HG03565 (cell line): ENCODE measurements around the gene MARK2.
"Not testable (repeated sequence)": the region's sequence is repeated elsewhere in the genome, so short reads cannot be mapped to it uniquely, and the experiment has no call there.

Experiments
- ATAC-seq: cut with Tn5 transposase; IDR thresholded peaks from one replicate; pipeline ENCODE4 v1.9.1; 2021; ENCODE audit warnings: mild to moderate bottlenecking, moderate library complexity; ENCODE audit not compliant: unreplicated experiment

MARK2 gene

DNA sequence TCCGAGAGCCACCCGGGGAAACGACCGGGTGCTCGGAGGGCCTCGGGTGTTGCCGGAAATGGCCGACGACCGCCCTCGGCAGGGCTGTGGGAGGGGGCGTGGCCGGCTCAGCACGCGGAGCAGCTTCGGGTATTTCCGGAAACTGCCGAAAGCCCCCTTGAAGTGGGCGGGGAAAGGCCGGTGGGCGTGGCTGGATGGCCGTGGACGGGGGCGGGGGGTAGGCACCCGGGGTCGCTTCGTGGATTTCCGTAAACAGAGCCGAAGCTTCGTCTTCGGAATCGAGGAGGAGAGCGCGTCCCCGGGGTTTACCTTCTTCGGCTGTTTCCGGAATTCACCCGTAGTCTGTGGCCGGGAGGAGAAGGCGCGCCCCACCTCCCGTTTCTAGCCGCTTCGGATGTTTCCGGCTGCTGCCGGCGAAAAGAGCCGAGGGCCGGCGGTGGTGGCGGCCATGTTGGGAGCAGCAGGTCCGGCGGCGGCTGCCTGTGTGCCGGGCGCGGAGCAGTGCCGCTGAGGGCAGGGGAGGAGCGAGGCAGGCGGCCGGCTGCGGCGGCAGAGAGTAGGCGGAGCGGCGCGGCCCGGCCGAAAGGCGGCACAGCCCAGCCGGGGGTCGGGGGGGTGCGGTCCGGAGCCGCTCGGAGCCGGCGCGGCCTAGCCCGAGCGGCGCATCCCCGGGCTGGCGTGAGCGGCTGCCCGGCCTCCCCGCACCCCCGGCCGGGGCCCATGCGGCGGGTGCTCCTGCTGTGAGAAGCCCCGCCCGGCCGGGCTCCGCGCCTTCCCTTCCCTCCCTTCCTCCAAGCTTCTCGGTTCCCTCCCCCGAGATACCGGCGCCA is at the start of gene MARK2:
Gene MARK2 (plus strand): TSS at position 433 of the 830 bp plus-strand sequence. CDS start 397 bp downstream, at position 830.
- peak; percentile 55 for ATAC-seq

- no peak for ATAC-seq
These were observed 47.3 kb upstream of the MARK2 start for GRCh38 chr11:63791495-63792167.

GRCh38 chr11:63793161-63793560 is 45.7 kb upstream of the MARK2 start:
- no peak for ATAC-seq

- no peak for ATAC-seq
These were observed 43.8 kb upstream of the MARK2 start for GRCh38 chr11:63795066-63795465.

DNA sequence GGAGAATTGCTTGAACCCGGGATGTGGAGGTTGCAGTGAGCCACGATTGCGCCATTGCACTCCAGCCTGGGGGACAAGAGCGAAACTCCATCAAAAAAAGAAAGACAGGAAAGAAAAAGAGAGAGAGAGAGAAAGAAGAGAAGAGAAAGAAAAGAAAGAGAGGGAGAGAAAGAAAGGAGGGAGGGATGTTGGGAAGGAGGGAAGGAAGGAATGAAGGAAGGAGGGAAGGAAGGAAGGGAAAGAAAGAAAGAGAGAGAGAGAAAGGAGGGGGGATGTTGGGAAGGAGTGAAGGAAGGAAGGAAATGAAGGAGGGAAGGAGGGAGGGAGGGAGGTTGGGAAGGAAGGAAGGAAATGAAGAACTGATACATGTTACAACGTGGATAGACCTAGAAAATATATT is 38.0 kb upstream of the MARK2 start:
- ATAC-seq = no peak

- no peak for ATAC-seq
These were observed 36.1 kb upstream of the MARK2 start for GRCh38 chr11:63802637-63803414.

DNA sequence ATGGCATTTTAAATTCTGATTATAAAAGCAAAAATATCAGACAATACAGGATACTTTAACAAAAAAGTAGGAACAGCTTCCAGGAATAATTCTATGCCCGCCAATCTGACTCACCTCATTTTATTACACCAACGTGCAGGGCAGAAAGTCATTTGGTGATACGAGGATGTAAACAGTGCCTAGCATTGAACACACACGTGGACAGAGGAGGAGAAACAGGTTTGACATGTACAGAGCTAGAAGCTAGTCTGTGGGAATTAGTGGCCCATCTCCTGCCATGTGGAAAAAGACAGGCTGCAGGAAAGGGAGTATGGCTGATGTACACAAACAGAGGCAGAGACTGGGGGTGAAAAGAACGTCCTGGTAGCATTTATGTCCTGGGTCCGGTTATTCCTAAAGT is 34.7 kb upstream of the MARK2 start:
- no peak for ATAC-seq

DNA sequence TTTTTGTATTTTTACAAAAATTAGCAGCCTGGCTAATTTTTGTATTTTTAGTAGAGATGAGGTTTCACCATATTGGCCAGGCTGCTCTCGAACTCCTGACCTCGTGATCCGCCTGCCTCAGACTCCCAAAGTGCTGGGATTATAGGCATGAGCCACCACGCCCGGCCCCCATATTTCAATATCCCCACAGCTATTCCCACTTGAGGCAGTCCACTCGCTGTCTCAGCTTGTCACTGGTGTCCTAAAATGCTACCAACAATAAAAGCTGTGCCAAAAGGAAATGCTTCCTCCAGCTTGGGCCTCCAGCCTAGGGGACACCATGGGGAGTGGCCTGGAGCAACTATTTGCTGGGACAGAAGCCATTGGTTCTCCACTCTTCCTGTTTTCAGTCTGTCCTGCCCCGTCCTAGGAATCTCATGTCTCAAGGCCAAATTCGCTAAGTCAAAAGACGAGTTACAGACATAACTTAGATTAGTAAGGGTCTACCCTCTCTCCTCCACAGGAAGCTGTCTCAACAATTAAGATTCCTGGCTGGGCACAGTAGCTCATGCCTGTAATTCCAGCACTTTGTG is 33.0 kb upstream of the MARK2 start:
- ATAC-seq = no peak

GRCh38 chr11:63810383-63810782 is 28.5 kb upstream of the MARK2 start:
- ATAC-seq = not testable (repeated sequence)

GRCh38 chr11:63811522-63811921 is 27.4 kb upstream of the MARK2 start:
- no peak for ATAC-seq

- peak; percentile 80 for ATAC-seq
These were observed 25.8 kb upstream of the MARK2 start, which contains the start of gene SPINDOC for GRCh38 chr11:63813035-63813562. Gene SPINDOC, plus strand, starts transcription at chr11:63813456. Its CDS starts 231 bp downstream, at chr11:63813687.

DNA sequence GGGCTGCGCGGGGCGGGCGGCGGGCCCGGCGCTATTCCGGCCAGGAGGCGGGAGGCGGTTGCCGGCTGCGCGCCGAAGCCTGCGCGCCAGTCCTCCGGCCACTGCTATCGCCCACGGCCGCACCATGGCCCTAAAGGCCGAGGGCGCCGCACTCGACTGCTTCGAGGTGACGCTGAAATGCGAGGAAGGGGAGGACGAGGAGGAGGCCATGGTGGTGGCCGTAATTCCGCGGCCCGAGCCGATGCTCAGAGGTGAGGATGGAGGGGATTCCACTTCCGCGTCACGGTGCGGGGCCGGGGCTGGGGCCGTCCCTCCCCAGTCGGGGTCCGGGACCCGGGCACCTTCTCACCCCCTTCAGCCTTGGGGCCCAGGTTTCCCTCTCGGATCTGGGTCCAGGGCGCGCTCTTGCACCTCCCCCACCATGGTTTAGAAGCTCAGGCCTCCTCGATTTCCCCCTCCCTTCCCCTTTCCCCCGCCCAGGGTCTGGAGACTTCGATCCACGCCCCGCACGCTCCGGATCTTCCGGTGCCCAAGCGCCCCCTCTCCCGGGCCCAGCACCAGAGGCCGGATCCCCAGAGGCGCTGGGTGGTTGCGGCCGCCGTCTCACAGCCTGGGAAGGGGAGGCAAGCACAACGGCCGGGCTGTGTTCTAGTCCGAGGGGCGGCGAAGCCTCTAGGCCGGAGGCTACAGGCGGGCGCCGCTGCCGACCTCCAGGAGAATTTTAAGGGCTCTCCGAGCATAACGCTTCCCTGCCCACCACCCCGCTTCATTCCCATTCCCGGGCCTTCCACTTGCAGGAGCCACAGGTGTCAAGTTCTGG is 25.1 kb upstream of the MARK2 start:
- ATAC-seq = peak; percentile 38

- ATAC-seq = no peak
These were observed 24.6 kb upstream of the MARK2 start for GRCh38 chr11:63814383-63814736.

DNA sequence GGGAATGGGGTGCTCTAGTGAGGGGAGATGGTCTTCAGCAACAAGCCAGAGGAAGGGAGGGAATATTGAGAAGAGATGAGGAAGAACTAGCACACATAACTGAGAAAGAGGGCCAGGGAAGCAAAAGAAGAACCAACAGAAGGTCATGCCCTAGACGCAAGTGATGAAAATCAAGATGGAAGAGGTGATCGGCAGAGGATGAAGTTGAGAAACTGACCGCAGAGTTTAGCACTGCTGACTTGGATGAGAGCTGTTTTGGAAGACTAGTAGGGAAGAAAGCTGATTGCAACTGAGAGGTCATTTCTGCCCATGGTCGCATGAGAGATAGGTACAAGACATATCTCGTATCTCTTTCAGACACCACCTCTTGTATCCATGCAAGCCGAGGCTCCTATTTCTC is 22.7 kb upstream of the MARK2 start:
- ATAC-seq = no peak

- ATAC-seq = no peak
These were observed 22.2 kb upstream of the MARK2 start for GRCh38 chr11:63816732-63817131.

DNA sequence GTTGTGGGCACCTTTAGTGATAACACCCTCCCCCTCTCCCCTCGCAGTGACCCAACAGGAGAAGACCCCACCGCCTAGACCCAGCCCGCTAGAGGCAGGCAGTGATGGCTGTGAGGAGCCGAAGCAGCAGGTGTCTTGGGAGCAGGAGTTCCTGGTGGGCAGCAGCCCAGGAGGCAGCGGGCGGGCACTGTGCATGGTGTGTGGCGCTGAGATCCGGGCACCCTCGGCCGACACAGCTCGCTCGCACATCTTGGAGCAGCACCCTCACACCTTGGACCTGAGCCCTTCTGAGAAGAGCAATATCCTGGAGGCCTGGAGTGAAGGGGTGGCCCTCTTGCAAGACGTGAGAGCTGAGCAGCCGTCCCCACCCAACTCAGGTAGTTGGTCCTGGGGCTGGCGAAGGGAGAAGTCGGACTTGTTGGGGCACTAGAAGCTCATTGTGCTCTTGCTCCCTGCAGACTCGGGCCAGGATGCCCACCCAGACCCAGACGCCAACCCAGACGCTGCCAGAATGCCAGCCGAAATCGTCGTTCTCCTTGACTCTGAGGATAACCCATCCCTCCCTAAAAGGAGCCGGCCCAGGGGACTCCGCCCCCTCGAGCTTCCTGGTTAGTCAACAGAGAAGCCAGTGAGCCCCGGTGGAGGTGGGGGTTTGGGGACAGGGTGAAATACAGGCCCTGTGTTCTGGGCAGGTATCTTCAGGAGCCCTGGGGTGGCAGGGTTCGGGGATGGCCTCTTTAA is 21.0 kb upstream of the MARK2 start:
- no peak for ATAC-seq

- ATAC-seq = no peak
These were observed 20.3 kb upstream of the MARK2 start for GRCh38 chr11:63818609-63819008.

DNA sequence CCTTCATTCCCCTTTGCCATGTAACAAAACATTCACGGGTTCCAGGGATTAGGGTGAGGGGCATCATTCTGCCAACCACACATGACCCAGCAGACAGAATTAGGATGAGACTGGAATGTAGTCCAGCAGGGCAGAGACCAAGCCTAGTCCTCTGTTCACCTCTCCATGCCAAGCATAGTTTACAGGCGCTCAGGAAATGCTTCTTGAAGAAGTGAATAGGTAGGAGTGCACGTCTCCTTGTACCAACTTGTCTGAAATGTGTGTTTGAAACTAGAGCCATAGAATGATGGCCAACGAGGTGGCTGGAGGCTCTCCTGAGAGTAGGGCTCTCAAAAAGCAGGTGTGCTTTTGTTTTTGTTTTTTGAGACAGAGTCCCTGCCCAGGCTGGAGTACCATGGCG is 17.5 kb upstream of the MARK2 start:
- no peak for ATAC-seq

GRCh38 chr11:63826471-63827190 is 12.3 kb upstream of the MARK2 start:
- no peak for ATAC-seq
